HG03175 (cell line): ENCODE measurements around the gene PLEKHM3.

Experiments
- ATAC-seq: cut with Tn5 transposase; IDR thresholded peaks from one replicate; pipeline ENCODE4 v1.9.1; 2021; ENCODE audit warnings: mild to moderate bottlenecking, moderate library complexity; ENCODE audit not compliant: unreplicated experiment

The PLEKHM3 gene

GRCh38 chr2:207895274-207895860 lies 130.0 kb downstream of the PLEKHM3 start:
- no peak for ATAC-seq

DNA sequence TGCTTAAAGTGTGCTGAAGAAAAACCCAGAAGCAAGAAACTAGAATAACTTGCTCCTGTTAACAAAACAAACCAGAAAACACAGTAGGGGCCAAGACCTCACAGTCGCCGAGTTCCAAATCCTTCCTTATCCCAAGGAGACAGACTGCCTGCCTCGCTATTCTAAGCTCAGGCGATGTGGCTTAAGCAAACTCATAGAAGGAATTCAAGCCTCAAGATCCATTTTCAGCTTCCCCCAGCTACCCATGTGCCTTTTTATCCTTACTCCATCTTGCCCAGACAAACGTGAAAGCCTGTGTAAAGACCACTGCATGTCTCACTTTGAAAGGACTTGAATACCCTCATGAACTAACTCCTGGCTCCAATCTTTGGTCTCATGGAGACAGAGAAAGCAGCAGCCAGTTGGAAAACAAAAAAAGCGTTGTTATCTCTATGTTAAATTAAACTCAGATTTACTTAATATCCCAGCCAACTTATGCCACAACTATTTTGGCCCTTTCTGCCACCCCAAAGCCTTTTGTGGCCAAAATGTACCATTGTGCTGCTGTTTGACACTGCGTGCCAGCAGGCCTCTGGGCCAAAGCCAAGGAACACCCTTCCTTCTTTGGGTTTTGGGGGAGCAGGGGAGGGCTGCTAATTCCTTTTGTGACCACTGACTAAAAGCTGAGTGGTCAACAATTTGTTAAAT lies 132.5 kb downstream of the PLEKHM3 start:
- ATAC-seq: no peak

DNA sequence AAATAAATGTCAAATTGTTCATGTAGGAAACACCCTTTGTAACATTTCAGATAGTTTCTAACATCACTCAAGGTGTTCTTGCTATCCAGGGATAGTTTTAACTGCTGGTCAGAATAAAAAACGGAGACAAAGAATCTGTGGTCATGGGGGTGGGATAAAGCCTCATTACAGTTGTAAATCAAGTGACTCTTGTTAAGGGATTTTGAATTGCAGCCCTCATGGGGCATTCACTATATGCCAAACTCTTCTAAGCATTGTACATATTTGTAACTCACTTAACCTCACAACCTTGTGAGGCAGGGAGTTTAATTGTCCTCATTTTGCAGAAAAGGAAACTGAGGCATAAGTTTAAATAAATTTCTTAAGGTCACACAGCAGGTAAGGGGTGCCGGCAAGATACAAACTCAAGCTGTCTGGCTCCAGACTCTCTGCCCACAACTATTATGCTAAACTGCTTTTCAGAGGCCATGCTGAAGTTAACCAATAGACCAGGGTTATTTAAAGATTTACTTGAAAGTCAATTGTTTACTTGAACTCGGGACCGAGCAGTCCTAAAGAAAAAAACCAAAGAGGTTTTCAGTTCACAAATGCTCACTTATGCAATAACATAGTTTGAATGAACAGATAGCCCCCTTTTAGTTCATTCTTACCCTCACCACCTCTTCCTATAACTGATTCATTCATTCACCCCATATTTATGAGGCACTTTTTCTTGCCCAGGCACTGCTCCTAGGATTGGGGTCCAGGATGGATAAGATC lies 134.1 kb downstream of the PLEKHM3 start:
- ATAC-seq: no peak

GRCh38 chr2:207887500-207887899 lies 137.8 kb downstream of the PLEKHM3 start:
- no peak for ATAC-seq

DNA sequence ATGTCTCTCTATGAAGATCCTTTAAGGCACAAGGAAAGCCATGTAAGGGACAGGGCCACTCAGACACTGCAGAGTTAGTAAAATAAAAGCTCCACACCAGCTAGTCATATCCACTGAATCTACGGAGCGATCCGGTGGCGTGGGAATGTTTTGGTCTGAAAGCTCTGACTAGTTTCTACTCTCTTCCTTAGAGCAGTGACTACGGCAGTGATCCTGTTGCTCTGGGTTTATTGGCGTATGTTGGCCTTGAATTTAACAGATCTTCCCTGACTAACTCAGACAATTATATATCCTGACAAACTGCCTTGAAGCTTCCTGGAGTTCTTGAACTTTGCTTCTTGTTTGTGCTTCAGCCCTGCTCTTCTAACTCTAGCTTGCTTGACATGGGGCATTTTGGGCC lies 140.3 kb downstream of the PLEKHM3 start:
- no peak for ATAC-seq

DNA sequence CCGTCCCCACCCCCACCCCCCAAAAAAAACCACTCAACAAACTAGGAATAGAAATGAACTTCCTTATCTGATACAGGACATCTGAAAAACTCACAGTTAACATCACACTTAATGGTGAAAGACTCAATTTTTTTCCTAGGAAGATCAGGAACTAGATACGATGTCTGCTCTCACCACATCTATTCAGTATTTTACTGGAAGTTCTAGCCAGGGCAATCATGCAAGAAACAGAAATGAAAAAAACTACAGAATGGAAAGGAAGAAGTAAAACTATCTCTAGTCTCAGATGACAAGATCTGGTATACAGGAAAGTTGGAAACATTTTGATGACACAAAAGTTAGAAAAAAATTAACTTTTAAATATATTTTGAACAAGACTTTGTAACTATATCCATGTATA lies 141.2 kb downstream of the PLEKHM3 start:
- no peak for ATAC-seq

- peak; percentile 57 for ATAC-seq
These were observed 142.1 kb downstream of the PLEKHM3 start for GRCh38 chr2:207883002-207883780.

GRCh38 chr2:207881902-207882301 lies 143.4 kb downstream of the PLEKHM3 start:
- no peak for ATAC-seq

- no peak for ATAC-seq
These were observed 145.8 kb downstream of the PLEKHM3 start for GRCh38 chr2:207879536-207879935.

- ATAC-seq: no peak
These were observed 148.3 kb downstream of the PLEKHM3 start for GRCh38 chr2:207876842-207877535.

DNA sequence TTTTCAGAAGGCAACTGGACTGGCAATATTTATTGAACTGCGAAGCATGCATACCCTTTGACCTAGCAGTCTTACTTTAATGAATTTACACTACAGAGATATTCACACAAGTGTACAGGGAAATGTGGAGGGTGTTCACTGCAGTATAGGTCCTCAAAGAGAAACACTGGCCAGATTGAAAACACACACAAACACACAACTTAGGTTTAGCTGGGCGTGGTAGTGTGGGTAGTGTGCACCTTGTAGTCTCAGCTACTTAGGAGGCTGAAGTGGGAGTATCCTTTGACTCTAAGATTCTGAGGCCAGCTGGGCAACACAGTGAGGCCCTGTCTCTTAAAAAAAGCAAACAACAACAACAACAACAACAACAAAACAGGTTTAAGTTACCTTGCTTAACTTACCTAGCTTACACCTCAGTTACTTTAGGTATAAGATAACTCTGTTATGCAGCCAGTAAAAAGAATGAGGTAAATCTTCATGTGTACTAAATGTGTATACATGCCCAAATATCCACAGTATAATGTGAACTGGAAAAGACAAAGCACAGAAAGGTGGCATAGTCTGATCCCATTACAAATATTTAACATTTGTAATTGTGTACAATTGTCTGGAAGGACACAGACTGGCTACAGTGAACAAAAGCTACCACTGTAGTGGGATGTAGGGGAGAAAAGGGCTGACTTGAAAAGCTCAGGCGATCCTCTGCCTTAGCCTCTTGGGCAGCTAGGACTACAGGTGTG lies 149.7 kb downstream of the PLEKHM3 start:
- no peak for ATAC-seq

DNA sequence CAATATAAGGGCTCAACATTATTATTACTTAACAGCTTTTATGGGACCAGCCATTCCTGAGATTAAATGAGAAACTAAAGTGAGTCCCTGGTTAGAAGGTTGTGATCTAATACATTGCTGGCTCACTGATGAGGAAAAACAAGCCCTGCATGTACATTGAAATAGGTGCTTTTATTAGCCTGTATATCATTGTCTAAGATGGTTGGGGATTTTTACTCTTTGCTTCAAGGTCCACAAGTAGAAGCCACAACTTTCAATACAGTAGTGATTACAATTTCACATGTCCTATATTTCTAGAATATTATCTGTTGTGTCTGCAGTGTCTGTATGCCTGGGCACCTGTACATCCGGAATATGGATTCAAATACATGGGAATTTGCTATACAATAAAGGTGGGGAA lies 151.5 kb downstream of the PLEKHM3 start:
- ATAC-seq: peak; percentile 68

- no peak for ATAC-seq
These were observed 153.4 kb downstream of the PLEKHM3 start for GRCh38 chr2:207871911-207872310.

DNA sequence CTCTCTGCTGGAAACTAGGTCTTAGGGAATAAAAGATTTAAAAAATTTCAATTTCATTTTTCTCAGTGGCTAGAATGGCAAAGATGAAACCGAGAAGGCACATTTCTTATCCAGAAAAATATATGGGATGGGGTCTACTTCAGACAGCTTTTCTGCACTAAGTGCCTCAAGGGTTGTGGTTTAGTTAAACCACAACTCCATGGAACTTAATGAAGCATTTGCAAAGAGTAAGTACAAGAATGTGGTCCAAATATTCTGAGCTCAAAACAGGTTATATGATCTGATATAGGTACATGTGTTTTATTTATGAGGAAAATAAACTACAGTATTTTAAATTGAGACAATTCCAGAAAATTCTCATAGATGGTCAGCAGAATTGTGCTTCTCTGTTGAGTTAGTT lies 153.8 kb downstream of the PLEKHM3 start:
- no peak for ATAC-seq

- ATAC-seq: no peak
These were observed 154.5 kb downstream of the PLEKHM3 start for GRCh38 chr2:207870814-207871213.

GRCh38 chr2:207869784-207870778 lies 155.2 kb downstream of the PLEKHM3 start:
- peak; percentile 49 for ATAC-seq

DNA sequence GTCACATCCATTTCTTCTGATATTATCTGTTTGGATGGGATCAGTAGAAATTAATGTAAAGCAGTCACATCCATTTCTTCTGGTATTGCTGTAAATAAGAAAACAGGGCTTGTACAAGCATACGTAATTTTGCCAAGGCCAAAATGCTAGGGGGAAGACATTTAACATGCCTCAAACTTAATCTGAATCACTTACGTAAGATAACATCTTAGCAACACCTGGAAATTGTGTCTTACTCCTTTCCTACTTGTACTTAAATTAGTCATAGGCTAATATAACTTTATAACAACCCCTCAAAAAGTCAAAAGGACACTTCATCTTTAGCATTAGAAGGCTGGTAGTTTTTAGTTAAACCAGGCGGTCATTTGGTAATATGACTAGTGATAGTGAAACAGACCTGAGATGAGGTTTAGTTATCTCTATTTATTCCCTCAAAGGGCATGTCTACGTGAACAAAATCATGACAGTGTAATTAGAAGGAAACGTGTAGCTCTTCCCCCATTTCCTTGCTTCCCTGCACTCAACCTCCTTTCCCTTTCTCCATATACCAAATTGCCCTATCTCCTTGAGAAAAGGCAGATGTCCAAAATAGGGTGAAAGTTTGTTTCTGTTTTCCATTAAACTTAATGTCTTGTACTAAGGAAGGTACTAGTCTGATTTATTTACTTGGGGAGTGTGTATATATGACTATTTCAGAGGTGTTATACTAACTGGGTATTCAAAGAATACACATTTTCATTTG lies 156.3 kb downstream of the PLEKHM3 start:
- no peak for ATAC-seq

DNA sequence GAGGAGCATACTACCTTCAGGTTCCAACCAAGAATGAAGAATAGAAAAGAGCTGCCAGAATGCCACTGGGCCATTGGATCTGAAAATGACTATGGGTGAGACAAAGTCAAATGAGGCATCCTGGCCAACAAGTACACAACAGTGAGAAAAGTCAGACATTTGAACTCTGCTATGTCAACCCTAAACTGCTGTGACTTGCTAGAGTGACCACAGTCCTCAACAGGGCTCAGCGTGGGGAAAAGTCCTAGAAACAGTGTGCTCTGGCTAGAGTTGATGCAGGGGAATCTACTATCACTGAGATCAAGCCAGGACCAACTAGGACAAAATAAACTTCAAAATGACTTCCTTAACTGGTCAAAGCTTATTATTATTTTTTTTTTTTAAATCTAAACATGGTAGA lies 157.4 kb downstream of the PLEKHM3 start:
- ATAC-seq: no peak
